H1 (cell line): ENCODE measurements around the gene PEX26. TPM values are rescaled to one million over a fixed set of nuclear protein-coding genes. Genes with fewer than 3 reads are reported as not detected.

Experiments used
- CTCF ChIA-PET: fragments of 300-600 bp; sonication (Branson Sonifier 250); formaldehyde crosslinking; loops from one replicate; lab custom pipeline; 2021; ENCODE audit not compliant: partially characterized antibody; lab: Charles Lee
- POLR2A ChIA-PET: fragments of 300-600 bp; sonication (Branson Sonifier 250); formaldehyde crosslinking; loops from one replicate; lab custom pipeline; 2021; ENCODE audit warnings: inconsistent platforms; ENCODE audit not compliant: partially characterized antibody; lab: Charles Lee
- DNase-seq, 2 experiments: peaks; one replicate each; pipeline versions ENCODE4 v3.0.0 to v3.0.0-alpha.2; 2010 to 2022; ENCODE audit warnings: low spot score in 2 of 2, low read depth in 1 of 2, mixed read lengths in 1 of 2
- FAIRE-seq: peaks from 2 replicates; lab custom pipeline; 2011; peaks lifted over from hg19 to GRCh38; lab: Jason Lieb, UNC
- H2AFZ ChIP-seq: 2 replicates; pipeline ENCODE4 v1.8.1; 2012; ENCODE audit warnings: low read length, inconsistent platforms
- H2AK5ac ChIP-seq: 2 replicates; pipeline ENCODE4 v1.6.1; 2013; ENCODE audit warnings: low read depth, low read length
- H2BK120ac ChIP-seq: replicated peaks from 2 replicates; pipeline ENCODE3; 2013; ENCODE audit warnings: low read depth, low read length, inconsistent platforms
- H2BK12ac ChIP-seq: 2 replicates; pipeline ENCODE4 v1.6.1; 2013; ENCODE audit warnings: low read depth, low read length
- H2BK15ac ChIP-seq: 2 replicates; pipeline ENCODE4 v1.6.1; 2013; ENCODE audit warnings: low read length
- H2BK20ac ChIP-seq: 2 replicates; pipeline ENCODE4 v1.6.1; 2013; ENCODE audit warnings: low read length
- H2BK5ac ChIP-seq: 2 replicates; pipeline ENCODE4 v1.6.1; 2013; ENCODE audit warnings: low read depth, low read length
- H3K14ac ChIP-seq: 2 replicates; pipeline ENCODE4 v1.6.1; 2013; ENCODE audit warnings: inconsistent platforms; ENCODE audit not compliant: insufficient read length
- H3K18ac ChIP-seq: 2 replicates; pipeline ENCODE4 v1.6.1; 2013; ENCODE audit warnings: low read length; ENCODE audit errors: extremely low read depth
- H3K23ac ChIP-seq: 2 replicates; pipeline ENCODE4 v1.6.1; 2013; ENCODE audit warnings: inconsistent platforms; ENCODE audit not compliant: insufficient read length
- H3K23me2 ChIP-seq: 2 replicates; pipeline ENCODE4 v1.6.1; 2013; ENCODE audit warnings: low read depth, low read length
- H3K27ac ChIP-seq: 2 replicates; pipeline ENCODE4 v1.6.1; 2011; ENCODE audit warnings: low read depth, low read length, inconsistent platforms
- H3K27me3 ChIP-seq, 4 experiments: replicated peaks in 1 of 4; 1 replicate in 1 of 4; 2 replicates in 3 of 4; pipeline versions ENCODE4 v1.6.1 to v1.8.1; 2011 to 2013; ENCODE audit warnings: low read length in 3 of 4, mild to moderate bottlenecking in 3 of 4, inconsistent platforms in 2 of 4, mixed read lengths in 2 of 4, moderate library complexity in 1 of 4; ENCODE audit not compliant: control insufficient read depth in 3 of 4, insufficient read depth in 3 of 4; ENCODE audit errors: extremely low read depth in 1 of 4
- H3K36me3 ChIP-seq, 4 experiments: 2 replicates each; pipeline versions ENCODE4 v1.6.1 to v1.8.1; 2011 to 2013; ENCODE audit warnings: mild to moderate bottlenecking in 4 of 4, low read length in 3 of 4, moderate library complexity in 2 of 4, control low read depth in 1 of 4, inconsistent platforms in 1 of 4; ENCODE audit not compliant: insufficient read depth in 4 of 4, control insufficient read depth in 2 of 4
- H3K4ac ChIP-seq: replicated peaks from 2 replicates; pipeline ENCODE3; 2013; ENCODE audit warnings: low read length, low read depth, mixed read lengths, inconsistent platforms; ENCODE audit not compliant: insufficient read length
- H3K4me1 ChIP-seq, 4 experiments: replicated peaks in 1 of 4; 1 replicate in 1 of 4; 2 replicates in 3 of 4; pipeline versions ENCODE4 v1.6.1 to v1.8.1; 2011 to 2013; ENCODE audit warnings: low read length in 3 of 4, inconsistent platforms in 2 of 4, mixed read lengths in 1 of 4; ENCODE audit not compliant: insufficient read depth in 4 of 4, control insufficient read depth in 3 of 4
- H3K4me2 ChIP-seq, 2 experiments: 2 replicates each; pipeline versions ENCODE4 v1.6.1 to v1.8.1; 2011 to 2013; ENCODE audit warnings: low read depth in 2 of 2, low read length in 2 of 2, control low read depth in 1 of 2, inconsistent platforms in 1 of 2, mild to moderate bottlenecking in 1 of 2; ENCODE audit not compliant: insufficient read depth in 1 of 2
- H3K4me3 ChIP-seq, 4 experiments: fragments of 200-600, 300-600 bp in 1 of 4; sonication (generic), shearing (Covaris generic), sonication (Bioruptor Twin) in 1 of 4; 2 replicates each; pipeline versions ENCODE4 v1.5.1 to v1.8.1; 2011 to 2016; ENCODE audit warnings: low read length in 4 of 4, low read depth in 3 of 4, control low read depth in 2 of 4, inconsistent platforms in 2 of 4, mild to moderate bottlenecking in 2 of 4, mixed read lengths in 1 of 4, moderate library complexity in 1 of 4; ENCODE audit not compliant: insufficient read depth in 2 of 4; ENCODE audit errors: extremely low read depth in 1 of 4
- H3K56ac ChIP-seq: replicated peaks from 2 replicates; pipeline ENCODE3; 2013; ENCODE audit warnings: low read depth, mild to moderate bottlenecking, mixed read lengths, low read length, inconsistent platforms; ENCODE audit not compliant: insufficient read length
- H3K79me1 ChIP-seq: 2 replicates; pipeline ENCODE4 v1.6.1; 2013; ENCODE audit warnings: low read depth, low read length, control low read depth
- H3K79me2 ChIP-seq, 2 experiments: 2 replicates each; pipeline versions ENCODE4 v1.6.1 to v1.8.1; 2012 to 2013; ENCODE audit warnings: low read length in 2 of 2, mild to moderate bottlenecking in 2 of 2, inconsistent platforms in 1 of 2; ENCODE audit not compliant: insufficient read depth in 2 of 2, control insufficient read depth in 1 of 2
- H3K9ac ChIP-seq, 4 experiments: replicated peaks in 1 of 4; 1 replicate in 1 of 4; 2 replicates in 3 of 4; pipeline versions ENCODE4 v1.6.1 to v1.8.1; 2011 to 2013; ENCODE audit warnings: low read depth in 3 of 4, low read length in 3 of 4, control low read depth in 2 of 4, mild to moderate bottlenecking in 2 of 4, moderate library complexity in 2 of 4, inconsistent platforms in 1 of 4; ENCODE audit errors: extremely low read depth in 1 of 4
- H3K9me3 ChIP-seq, 2 experiments: 2 replicates each; pipeline versions ENCODE4 v1.6.1 to v1.8.1; 2012 to 2013; ENCODE audit warnings: mild to moderate bottlenecking in 2 of 2, moderate library complexity in 2 of 2, control low read depth in 1 of 2, inconsistent platforms in 1 of 2, low read depth in 1 of 2, low read length in 1 of 2, mixed read lengths in 1 of 2; ENCODE audit not compliant: insufficient read depth in 2 of 2
- H4K20me1 ChIP-seq, 2 experiments: replicated peaks in 1 of 2; 2 replicates each; pipeline versions ENCODE3 to v1.8.1; 2011 to 2013; ENCODE audit warnings: inconsistent platforms in 2 of 2, low read length in 2 of 2, mild to moderate bottlenecking in 1 of 2; ENCODE audit not compliant: insufficient read depth in 2 of 2, control insufficient read depth in 1 of 2
- H4K5ac ChIP-seq: 2 replicates; pipeline ENCODE4 v1.6.1; 2013; ENCODE audit warnings: low read length, low read depth, mixed read lengths, inconsistent platforms; ENCODE audit not compliant: insufficient read length
- H4K8ac ChIP-seq: 2 replicates; pipeline ENCODE4 v1.8.0; 2013; ENCODE audit warnings: mild to moderate bottlenecking, moderate library complexity, low read length, inconsistent platforms; ENCODE audit not compliant: insufficient read depth; ENCODE audit errors: extremely low read depth
- H4K91ac ChIP-seq: replicated peaks from 2 replicates; pipeline ENCODE3; 2013; ENCODE audit warnings: low read length, mixed read lengths, inconsistent platforms; ENCODE audit not compliant: insufficient read length
- ATF3 ChIP-seq: IDR thresholded peaks from 2 replicates; pipeline ENCODE4 v1.6.1; 2011; ENCODE audit warnings: low read depth, mild to moderate bottlenecking, low read length; ENCODE audit not compliant: insufficient read depth
- BCL11A ChIP-seq, 2 experiments: IDR thresholded peaks; one replicate each; pipeline ENCODE4 v1.6.1; 2011; ENCODE audit warnings: low read depth in 2 of 2, low read length in 2 of 2, mild to moderate bottlenecking in 2 of 2
- BRCA1 ChIP-seq: IDR thresholded peaks from 2 replicates; pipeline ENCODE4 v1.6.1; 2012; ENCODE audit warnings: low read depth, low read length, improper control_type of control experiment
- CBX5 ChIP-seq: fragments of 300-800, 300-1000 bp; sonication (generic); IDR thresholded peaks from 2 replicates; pipeline ENCODE4 v1.7.1; 2016; ENCODE audit warnings: antibody characterized with exemption, low read length, low read depth
- CBX8 ChIP-seq: fragments of 300-800, 300-1000 bp; sonication (generic); IDR thresholded peaks from 2 replicates; pipeline ENCODE4 v1.7.1; 2016; ENCODE audit warnings: low read depth, low read length, borderline replicate concordance
- GTF2F1 ChIP-seq: IDR thresholded peaks from 2 replicates; pipeline ENCODE4 v1.6.1; 2012; ENCODE audit warnings: low read depth, low read length, improper control_type of control experiment, borderline replicate concordance
- HDAC6 ChIP-seq: IDR thresholded peaks from one replicate; pipeline ENCODE4 v1.7.1; 2012; ENCODE audit warnings: low read depth, mild to moderate bottlenecking, inconsistent platforms, low read length, moderate library complexity
- NRF1 ChIP-seq: IDR thresholded peaks from 2 replicates; pipeline ENCODE4 v1.6.1; 2011; ENCODE audit warnings: mild to moderate bottlenecking, low read depth, low read length, improper control_type of control experiment
- RBBP5 ChIP-seq: IDR thresholded peaks from 2 replicates; pipeline ENCODE4 v1.7.1; 2012; ENCODE audit warnings: low read depth, mild to moderate bottlenecking, inconsistent platforms, low read length, moderate library complexity, borderline replicate concordance
- RNF2 ChIP-seq: fragments of 200-900, 300-1000 bp; sonication (generic); IDR thresholded peaks from 2 replicates; pipeline ENCODE4 v1.7.1; 2016; ENCODE audit warnings: borderline replicate concordance, low read depth, mild to moderate bottlenecking, antibody characterized with exemption, low read length; ENCODE audit not compliant: poor library complexity, severe bottlenecking; ENCODE audit errors: missing control alignments
- TAF7 ChIP-seq: optimal IDR thresholded peaks from 2 replicates; pipeline ENCODE3; 2011; ENCODE audit warnings: low read depth, mild to moderate bottlenecking, inconsistent platforms, low read length, moderate library complexity, borderline replicate concordance
- USF2 ChIP-seq: IDR thresholded peaks from 2 replicates; pipeline ENCODE4 v1.6.1; 2011; ENCODE audit warnings: low read length, improper control_type of control experiment
- WGBS, 2 experiments: shearing (Covaris generic) in 1 of 2; methylation state at CpG; one replicate each; pipeline versions ENCODE4 v1.1.6 to v1.1.7; 2013 to 2015; ENCODE audit warnings: low lambda C conversion rate in 2 of 2, mixed read lengths in 2 of 2, inconsistent platforms in 1 of 2, low coverage in 1 of 2, missing lambda C conversion rate in 1 of 2; ENCODE audit not compliant: insufficient replicate concordance in 2 of 2, insufficient coverage in 1 of 2, insufficient read length in 1 of 2; ENCODE audit errors: extremely low coverage in 1 of 2, missing lambda C conversion rate in 1 of 2; 5-methylcytosine and 5-hydroxymethylcytosine counted together
- polyA plus RNA-seq, 7 experiments: library from polyadenylated mRNA; depleted of rRNA in 3 of 7; stranded (reverse) in 5 of 7; unstranded in 2 of 7; fragments of >200 nt in 5 of 7; fragments of 200-250 nt in 2 of 7; gene quantifications; 1 replicate in 5 of 7; 2 replicates in 1 of 7; 4 replicates in 1 of 7; pipeline versions ENCODE4 v1.2.1 to v1.2.3, GENCODE V29; 2011 to 2013; ENCODE audit warnings: missing spikeins in 2 of 7, mixed read lengths in 2 of 7
- total RNA-seq: library from RNA; stranded (reverse); fragmentation: NEBNext Ultra II Directional; extraction: Animal tissue kit (Norgen Biotek cat#: 25700); gene quantifications from 2 replicates; pipeline ENCODE4 v1.2.1, GENCODE V29; 2021

The PEX26 gene
- total and polyA plus RNA-seq, 2 of the 8 experiments (the other 6 are each of a cell fraction or from before 2014, with no cell fraction given): 33.1 to 49.0 TPM

GRCh38 chr22:18152519-18152918 lies 74.7 kb downstream of the PEX26 start:
- CTCF ChIA-PET: interaction anchor here (1.1 kb wide), 1 partner anchor 33 kb away, joined by 3 read pairs; no protein-coding TSS in a partner anchor
- Histone ChIP-seq H2AFZ (no peak overlapping the region), H3K79me2 (no peaks in the 10 kb centered on the region)
- TF ChIP-seq BRCA1 (no peak), TAF7 (no peak), BCL11A (IDR thresholded peaks at IDR 0.05; ENCODE audit: low read depth in 2 of 2, low read length in 2 of 2) (no peak), USF2 (no peak), CBX8 (no peak), RBBP5 (no peak), RNF2 (no peak), NRF1 (no peak), GTF2F1 (no peak), CBX5 (no peak), ATF3 (no peak), HDAC6 (no peak)

More at GRCh38 chr22:18152519-18152918, 74.7 kb downstream of the PEX26 start:
- H3K4me3 ChIP-seq: no peak overlapping the region
- H3K23me2 ChIP-seq: peaks cover 2% of the 10 kb centered on the region; the same call in 1 of the 2 replicates
- H3K56ac ChIP-seq: no peak overlapping the region
- H3K4ac ChIP-seq: no peak overlapping the region
- no peak overlapping the region for H4K8ac ChIP-seq
- H2BK12ac ChIP-seq: no peak overlapping the region
- H3K4me1 ChIP-seq: peaks cover 0 to 2% (median 1%) of the 10 kb centered on the region in 4 experiments; a peak in 3 of 7 replicates
- no peaks in the 10 kb centered on the region for H3K9me3 ChIP-seq
- no peak overlapping the region for H2AK5ac ChIP-seq
- no peak overlapping the region for H2BK20ac ChIP-seq
- no peak for FAIRE-seq
- H4K5ac ChIP-seq: no peak overlapping the region
- no peak overlapping the region for H2BK15ac ChIP-seq
- H2BK5ac ChIP-seq: no peak overlapping the region
- no peak overlapping the region for H3K4me2 ChIP-seq
- POLR2A ChIA-PET: no interaction called here
- H3K18ac ChIP-seq: no peak overlapping the region
- H2BK120ac ChIP-seq: no peak overlapping the region
- H3K79me1 ChIP-seq: no peaks in the 10 kb centered on the region
- H3K23ac ChIP-seq: no peak overlapping the region
- H3K27me3 ChIP-seq: peaks cover 0 to 4% (median 0%) of the 10 kb centered on the region in 4 experiments; a peak in 2 of 7 replicates
- H3K14ac ChIP-seq: no peak overlapping the region
- no peak overlapping the region for H3K9ac ChIP-seq
- no peak for DNase-seq
- 85% methylated on average over 8 of the region's 8 CpGs; no CpG with 5 or more reads in 1 of the 2 experiments for WGBS, 2 experiments
- no peaks in the 10 kb centered on the region for H3K36me3 ChIP-seq
- no peak overlapping the region for H4K91ac ChIP-seq
- H4K20me1 ChIP-seq: no peaks in the 10 kb centered on the region
- H3K27ac ChIP-seq: no peak overlapping the region
